Central memory CD8-positive, alpha-beta T cell (primary cell): ENCODE results near the gene VBP1.
"Not testable (repeated sequence)": the region's sequence is repeated elsewhere in the genome, so short reads cannot be mapped to it uniquely, and the experiment has no call there.

Experiments used
- ATAC-seq: fragments of 150-1000 bp; cut with Tn5 transposase; replicated peaks from 2 replicates; pipeline ENCODE4 v1.10.0; 2022; ENCODE audit warnings: mild to moderate bottlenecking, moderate FRiP score, moderate number of reproducible peaks; ENCODE audit not compliant: poor library complexity, severe bottlenecking; ENCODE audit errors: extremely low read depth
- DNase-seq, 2 donors: peaks; one replicate each; pipeline ENCODE4 v3.0.0; 2021; ENCODE audit warnings: low spot score in 2 of 2
- H3K27ac Mint-ChIP-seq: one replicate; pipeline ENCODE4 v1.8.0; 2022; ENCODE audit warnings: low read depth, mild to moderate bottlenecking, moderate library complexity, mixed read lengths
- H3K27me3 Mint-ChIP-seq: one replicate; pipeline ENCODE4 v1.8.0; 2022; ENCODE audit warnings: mixed read lengths
- H3K36me3 Mint-ChIP-seq: one replicate; pipeline ENCODE4 v1.8.0; 2022; ENCODE audit warnings: mild to moderate bottlenecking, moderate library complexity, mixed read lengths; ENCODE audit not compliant: insufficient read depth
- H3K4me1 Mint-ChIP-seq: one replicate; pipeline ENCODE4 v1.8.0; 2022; ENCODE audit warnings: mixed read lengths
- H3K4me3 Mint-ChIP-seq: one replicate; pipeline ENCODE4 v1.8.0; 2022; ENCODE audit warnings: mild to moderate bottlenecking, moderate library complexity, mixed read lengths
- H3K9me3 Mint-ChIP-seq: one replicate; pipeline ENCODE4 v1.8.0; 2022; ENCODE audit warnings: mixed read lengths

Gene VBP1, protein sequence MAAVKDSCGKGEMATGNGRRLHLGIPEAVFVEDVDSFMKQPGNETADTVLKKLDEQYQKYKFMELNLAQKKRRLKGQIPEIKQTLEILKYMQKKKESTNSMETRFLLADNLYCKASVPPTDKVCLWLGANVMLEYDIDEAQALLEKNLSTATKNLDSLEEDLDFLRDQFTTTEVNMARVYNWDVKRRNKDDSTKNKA

DNA sequence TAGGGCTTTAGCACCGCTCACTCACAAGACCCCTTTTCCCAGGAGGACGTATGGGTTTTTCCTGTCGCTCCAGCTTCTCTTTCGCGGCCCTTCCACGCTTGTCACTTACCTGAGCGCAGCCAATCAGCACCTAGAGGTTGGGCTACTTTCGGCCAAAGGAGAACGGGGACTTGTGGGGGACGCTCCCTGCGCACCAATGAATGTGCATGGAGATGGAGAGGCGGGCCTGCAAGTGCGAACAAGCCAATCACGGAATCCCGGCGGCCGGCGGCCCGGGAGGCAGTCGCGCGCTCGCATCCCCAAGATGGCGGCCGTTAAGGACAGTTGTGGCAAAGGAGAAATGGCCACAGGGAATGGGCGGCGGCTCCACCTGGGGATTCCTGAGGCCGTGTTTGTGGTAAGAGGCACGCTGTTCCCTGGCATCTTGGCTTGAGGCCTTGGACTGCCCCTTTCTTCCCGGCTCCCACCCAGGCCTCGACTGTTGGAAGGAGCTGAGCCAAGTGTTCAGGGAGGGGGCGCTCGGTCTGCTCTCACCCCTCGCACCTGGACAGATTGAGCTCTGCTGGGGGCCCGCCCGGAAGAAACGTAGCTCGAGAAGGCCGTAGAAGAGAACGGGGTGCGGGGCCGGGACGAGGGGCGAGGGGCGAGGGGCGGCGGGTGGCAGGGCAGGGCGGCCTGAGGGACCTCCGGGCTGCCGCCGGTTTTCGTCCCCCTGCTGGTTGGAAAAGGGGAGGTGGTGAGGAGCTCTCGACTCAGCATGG, at the start of gene VBP1:
TSS of gene VBP1 (plus strand) at position 282 of the 761 bp plus-strand sequence. CDS start at position 305, 23 bp downstream.
- DNase-seq = peak; percentile 66 to 79
- ATAC-seq = peak; percentile 95
- Mint-ChIP-seq H3K4me1 (peaks cover 23% of the 10 kb centered on the region), H3K36me3 (peaks cover 10% of the 10 kb centered on the region), H3K9me3 (no peaks in the 10 kb centered on the region), H3K27me3 (no peaks in the 10 kb centered on the region), H3K27ac (peak within 1 kb of the TSS; percentile 95), H3K4me3 (peak within 1 kb of the TSS; percentile 96)

DNA sequence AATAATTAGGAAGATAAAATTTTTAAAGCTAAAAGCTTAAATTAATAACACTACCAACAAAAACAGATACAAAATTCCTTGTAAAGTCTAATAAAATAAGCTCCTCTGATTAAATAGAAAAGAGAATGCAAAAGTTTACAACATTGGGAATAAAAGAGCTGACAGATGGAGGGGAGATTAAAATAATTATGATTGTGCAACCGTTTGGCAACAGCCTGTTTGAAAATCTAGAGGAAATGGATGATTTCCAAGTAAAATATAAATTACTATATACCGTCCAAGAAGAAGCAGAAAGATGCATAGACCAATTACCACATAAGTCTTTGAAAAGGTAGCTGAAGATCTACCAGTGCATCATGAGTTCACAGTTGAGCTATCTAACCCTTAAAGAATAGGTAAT, 46.4 kb upstream of the VBP1 start:
- H3K4me3 Mint-ChIP-seq = no peak overlapping the region
- H3K36me3 Mint-ChIP-seq = no peaks in the 10 kb centered on the region
- H3K9me3 Mint-ChIP-seq = no peaks in the 10 kb centered on the region
- no peak overlapping the region for H3K27ac Mint-ChIP-seq
- DNase-seq (no peak), ATAC-seq (no peak)
- H3K27me3 Mint-ChIP-seq = no peaks in the 10 kb centered on the region
- H3K4me1 Mint-ChIP-seq = no peaks in the 10 kb centered on the region

DNA sequence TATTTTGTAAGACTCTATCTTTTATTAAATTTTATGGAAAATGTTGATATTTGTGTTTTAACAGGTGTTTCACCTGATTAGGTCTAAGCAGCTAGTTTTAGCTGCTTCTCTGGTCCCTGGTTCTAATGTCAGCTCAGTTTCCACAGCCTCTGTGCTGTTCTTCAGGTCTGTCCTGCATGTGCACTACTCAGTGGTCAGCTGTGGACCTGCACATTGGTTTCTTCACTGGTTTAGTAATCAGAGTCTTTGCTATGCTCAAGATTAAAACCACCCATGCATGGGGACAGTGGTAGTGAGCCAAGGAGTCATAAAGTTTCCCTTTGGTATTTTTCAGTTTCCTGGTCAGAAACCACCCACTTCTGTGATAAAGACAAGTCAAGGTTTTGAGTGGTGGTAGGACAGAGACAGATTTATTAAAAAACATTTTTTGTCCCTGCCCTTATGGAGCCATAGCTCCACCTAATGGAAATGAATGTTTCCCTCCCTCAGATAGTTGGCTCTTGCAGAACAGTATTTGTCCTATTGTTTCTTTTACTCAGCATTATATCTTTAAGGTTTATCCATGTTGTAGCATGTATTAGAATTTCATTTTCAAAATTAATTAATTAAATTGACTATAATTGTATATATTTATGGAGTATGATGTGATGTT, 36.8 kb upstream of the VBP1 start:
- Mint-ChIP-seq H3K9me3 (no peaks in the 10 kb centered on the region), H3K36me3 (no peaks in the 10 kb centered on the region), H3K27ac (no peak overlapping the region), H3K4me1 (no peaks in the 10 kb centered on the region), H3K4me3 (no peak overlapping the region), H3K27me3 (no peaks in the 10 kb centered on the region)
- no peak for ATAC-seq
- no peak for DNase-seq

DNA sequence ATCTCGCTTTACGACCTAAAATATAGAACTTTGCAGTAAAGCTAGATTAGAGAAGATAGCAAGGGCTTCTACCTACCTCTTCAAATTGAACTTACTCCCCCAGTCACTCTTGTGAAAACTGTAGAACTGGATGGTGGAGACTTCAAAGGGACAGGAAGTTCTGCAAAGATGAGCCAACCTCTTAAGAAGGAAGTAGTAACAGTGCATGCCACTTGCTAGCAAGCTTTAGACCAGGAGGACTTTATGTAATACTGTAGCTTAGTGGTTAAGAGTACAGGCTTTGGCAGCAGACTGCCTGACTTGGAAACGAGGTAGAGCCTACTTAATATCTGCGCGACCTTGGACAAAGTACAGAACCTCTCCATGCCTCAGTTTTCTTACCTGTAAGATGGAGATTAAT, 27.5 kb upstream of the VBP1 start:
- ATAC-seq (peak; percentile 100), DNase-seq (peak in 1 of 2 donors; percentile 13)
- Mint-ChIP-seq H3K4me3 (peak overlapping the region; percentile 54), H3K27me3 (no peaks in the 10 kb centered on the region), H3K4me1 (peaks cover 35% of the 10 kb centered on the region), H3K9me3 (peaks cover 6% of the 10 kb centered on the region), H3K36me3 (no peaks in the 10 kb centered on the region), H3K27ac (peak overlapping the region; percentile 29)

DNA sequence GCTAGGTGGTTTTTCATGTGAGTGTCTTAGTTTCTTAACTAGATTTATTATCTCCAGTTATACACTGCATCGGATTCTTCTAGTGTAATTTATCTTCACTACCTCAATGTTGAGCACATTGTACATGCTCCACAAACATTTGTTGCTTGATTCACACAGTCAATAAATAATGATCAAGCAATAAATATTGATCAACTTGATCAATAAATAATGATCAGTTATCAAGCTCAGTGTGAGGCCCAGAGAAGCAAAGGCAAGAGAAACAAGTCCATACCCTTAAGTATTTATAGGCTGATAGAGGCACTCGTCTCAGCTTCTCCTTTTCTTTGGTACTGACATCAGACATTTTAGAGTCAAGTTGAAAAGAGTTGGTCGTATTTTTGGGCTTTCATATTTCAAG, 5.1 kb upstream of the VBP1 start:
- DNase-seq (no peak), ATAC-seq (no peak)
- no peaks in the 10 kb centered on the region for H3K4me1 Mint-ChIP-seq
- H3K4me3 Mint-ChIP-seq = no peak overlapping the region
- H3K9me3 Mint-ChIP-seq = no peaks in the 10 kb centered on the region
- H3K36me3 Mint-ChIP-seq = peaks cover 3% of the 10 kb centered on the region
- H3K27me3 Mint-ChIP-seq = no peaks in the 10 kb centered on the region
- no peak overlapping the region for H3K27ac Mint-ChIP-seq

DNA sequence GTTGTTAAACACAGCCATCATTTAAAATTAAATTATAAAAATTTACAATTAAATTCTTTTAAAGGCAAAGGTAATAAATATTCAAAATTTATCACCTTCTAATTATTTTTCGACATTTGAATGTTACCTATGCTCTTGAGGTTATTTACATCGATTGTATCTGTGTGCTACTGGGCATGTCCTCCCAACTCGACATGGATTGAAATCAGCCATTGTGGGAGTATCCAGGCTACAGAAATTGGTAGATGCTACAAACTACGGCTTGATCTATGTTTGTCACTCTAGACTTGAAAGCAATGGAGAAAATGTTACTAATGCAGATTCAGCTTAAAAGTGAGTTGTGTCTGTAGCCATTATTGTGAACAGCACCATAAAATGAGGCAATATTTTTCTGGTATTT, 2.5 kb upstream of the VBP1 start:
- H3K36me3 Mint-ChIP-seq = peaks cover 7% of the 10 kb centered on the region
- no peaks in the 10 kb centered on the region for H3K9me3 Mint-ChIP-seq
- no peak for DNase-seq
- H3K27me3 Mint-ChIP-seq = no peaks in the 10 kb centered on the region
- H3K27ac Mint-ChIP-seq = no peak overlapping the region
- H3K4me1 Mint-ChIP-seq = peaks cover 18% of the 10 kb centered on the region
- H3K4me3 Mint-ChIP-seq = no peak overlapping the region
- ATAC-seq = no peak

DNA sequence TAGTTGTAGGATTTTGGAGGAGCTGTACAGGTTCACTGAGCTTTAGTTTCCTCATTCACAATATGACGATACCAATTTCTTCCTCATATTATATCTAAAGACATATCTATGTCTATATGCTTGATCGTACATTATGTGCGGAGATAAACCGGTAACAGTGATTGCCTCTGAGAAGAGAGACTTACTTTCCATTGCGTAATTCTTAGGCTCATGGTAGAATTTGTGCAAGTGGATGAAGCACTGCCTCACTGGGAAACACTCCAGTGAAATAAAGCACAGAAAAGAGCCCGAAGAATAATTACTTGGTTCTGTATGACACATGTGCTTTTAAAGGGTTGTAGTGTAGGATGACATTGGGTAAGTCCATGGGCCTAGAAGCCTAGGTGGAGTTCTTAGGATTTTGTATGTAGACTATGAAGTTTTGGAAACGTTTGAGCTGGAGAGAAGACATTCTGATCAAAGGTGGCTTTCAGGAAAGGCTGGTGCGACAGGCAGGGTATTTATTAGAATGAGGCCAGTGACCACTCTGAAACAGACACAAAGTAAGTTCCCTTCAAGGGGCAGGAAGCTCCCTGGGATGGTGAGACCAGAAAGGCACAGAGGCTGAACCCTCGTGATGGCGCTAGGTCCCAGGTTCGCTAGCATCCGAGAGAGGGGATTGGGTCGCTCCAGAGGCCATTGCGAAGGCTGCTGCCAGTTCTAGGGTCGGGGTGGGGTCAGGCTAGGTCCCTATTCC, 649 bp upstream of the VBP1 start:
- H3K27me3 Mint-ChIP-seq = no peaks in the 10 kb centered on the region
- H3K4me1 Mint-ChIP-seq = peaks cover 23% of the 10 kb centered on the region
- ATAC-seq = peak; percentile 38
- peak overlapping the region; percentile 95 for H3K27ac Mint-ChIP-seq
- H3K4me3 Mint-ChIP-seq = peak overlapping the region; percentile 96
- DNase-seq = no peak
- H3K36me3 Mint-ChIP-seq = peaks cover 10% of the 10 kb centered on the region
- no peaks in the 10 kb centered on the region for H3K9me3 Mint-ChIP-seq

DNA sequence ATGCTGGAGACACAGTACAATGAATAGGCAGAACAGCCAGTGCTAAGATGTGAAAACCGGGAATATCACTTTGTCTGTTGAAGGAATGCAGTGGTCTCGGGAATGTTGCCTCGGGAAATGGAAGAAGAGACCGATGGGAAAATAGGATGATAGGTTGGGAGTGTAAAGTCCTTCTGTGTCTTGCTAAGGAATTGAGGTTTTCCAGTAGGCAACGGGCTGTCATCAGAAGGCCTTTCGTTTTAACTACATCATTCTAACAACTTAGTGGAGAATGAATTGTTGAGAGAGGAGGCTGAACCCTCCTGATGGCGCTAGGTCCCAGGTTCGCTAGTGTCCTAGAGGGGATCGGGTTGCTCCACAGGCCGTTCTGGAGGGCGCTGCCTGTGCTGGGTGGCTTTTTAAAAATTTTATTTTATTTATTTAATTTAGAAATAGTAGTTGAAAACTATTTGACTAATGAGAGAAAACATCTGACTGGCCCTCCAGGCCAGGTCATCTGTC, 730 bp downstream of the VBP1 start:
- Mint-ChIP-seq H3K36me3 (peaks cover 14% of the 10 kb centered on the region), H3K4me1 (peaks cover 28% of the 10 kb centered on the region), H3K27me3 (no peaks in the 10 kb centered on the region), H3K27ac (peak overlapping the region; percentile 95), H3K4me3 (peak overlapping the region; percentile 96), H3K9me3 (no peaks in the 10 kb centered on the region)
- DNase-seq (no peak), ATAC-seq (no peak)

DNA sequence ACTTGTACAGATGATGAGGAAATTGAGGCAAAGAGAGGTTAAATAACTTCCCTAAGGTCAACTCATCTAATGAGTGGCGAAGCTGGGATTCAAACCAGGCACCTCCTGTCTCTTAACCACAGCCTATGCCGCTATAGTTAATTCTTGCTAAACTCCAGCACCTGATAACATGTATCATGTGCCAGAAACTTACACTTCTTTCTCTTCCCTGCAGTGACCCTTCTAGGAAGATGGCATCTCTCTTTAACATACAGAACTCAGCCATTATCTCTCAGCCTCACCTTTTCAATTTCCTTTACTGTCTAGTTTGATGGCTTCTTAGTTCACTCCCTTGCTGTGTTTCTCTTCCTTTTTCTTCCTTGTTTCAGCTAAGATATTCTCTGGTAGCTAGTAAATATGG, 2.5 kb downstream of the VBP1 start:
- peak overlapping the region; percentile 5 for H3K4me3 Mint-ChIP-seq
- H3K27me3 Mint-ChIP-seq = no peaks in the 10 kb centered on the region
- no peak for ATAC-seq
- DNase-seq = no peak
- H3K4me1 Mint-ChIP-seq = peaks cover 28% of the 10 kb centered on the region
- no peaks in the 10 kb centered on the region for H3K9me3 Mint-ChIP-seq
- peak overlapping the region; percentile 56 for H3K27ac Mint-ChIP-seq
- H3K36me3 Mint-ChIP-seq = peaks cover 18% of the 10 kb centered on the region

DNA sequence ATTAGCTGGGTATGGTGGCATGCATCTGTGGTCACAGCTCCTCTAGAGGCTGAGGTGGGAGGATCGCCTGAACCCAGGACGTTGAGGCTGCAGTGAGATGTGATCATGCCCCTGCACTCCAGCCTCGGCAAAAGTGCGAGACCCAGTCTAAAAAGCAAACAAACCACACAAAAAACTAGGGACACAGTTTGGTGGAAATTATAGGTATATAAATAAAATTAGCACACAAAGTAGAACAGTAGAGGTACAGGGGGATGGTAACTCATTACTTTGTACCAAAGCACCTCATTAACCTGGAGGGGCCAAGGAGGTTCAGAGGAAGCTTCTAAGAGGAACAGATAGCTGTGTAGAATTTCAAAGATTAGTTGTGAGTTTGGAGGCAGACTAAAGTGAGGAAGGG, 5.1 kb downstream of the VBP1 start:
- H3K36me3 Mint-ChIP-seq = peaks cover 24% of the 10 kb centered on the region
- no peaks in the 10 kb centered on the region for H3K9me3 Mint-ChIP-seq
- no peak overlapping the region for H3K4me3 Mint-ChIP-seq
- DNase-seq = no peak
- peaks cover 40% of the 10 kb centered on the region for H3K4me1 Mint-ChIP-seq
- no peak for ATAC-seq
- H3K27ac Mint-ChIP-seq = no peak overlapping the region
- no peaks in the 10 kb centered on the region for H3K27me3 Mint-ChIP-seq

DNA sequence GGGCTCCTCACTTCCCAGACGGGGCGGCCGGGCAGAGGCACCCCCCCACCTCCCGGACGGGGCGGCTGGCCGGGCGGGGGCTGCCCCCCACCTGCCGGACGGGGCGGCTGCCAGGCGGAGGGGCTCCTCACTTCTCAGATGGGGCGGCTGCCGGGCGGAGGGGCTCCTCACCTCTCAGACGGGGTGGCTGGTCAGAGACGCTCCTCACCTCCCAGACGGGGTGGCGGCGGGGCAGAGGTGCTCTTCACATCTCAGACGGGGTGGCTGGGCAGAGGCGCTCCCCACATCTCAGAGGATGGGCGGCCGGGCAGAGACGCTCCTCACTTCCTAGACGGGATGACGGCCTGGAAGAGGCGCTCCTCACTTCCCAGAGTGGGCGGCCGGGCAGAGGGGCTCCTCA, 7.5 kb downstream of the VBP1 start:
- ATAC-seq, DNase-seq, H3K27me3 Mint-ChIP-seq, H3K27ac Mint-ChIP-seq, H3K4me3 Mint-ChIP-seq, H3K9me3 Mint-ChIP-seq: not testable (repeated sequence)
- H3K36me3 Mint-ChIP-seq = peaks cover 33% of the 10 kb centered on the region
- peaks cover 22% of the 10 kb centered on the region for H3K4me1 Mint-ChIP-seq

DNA sequence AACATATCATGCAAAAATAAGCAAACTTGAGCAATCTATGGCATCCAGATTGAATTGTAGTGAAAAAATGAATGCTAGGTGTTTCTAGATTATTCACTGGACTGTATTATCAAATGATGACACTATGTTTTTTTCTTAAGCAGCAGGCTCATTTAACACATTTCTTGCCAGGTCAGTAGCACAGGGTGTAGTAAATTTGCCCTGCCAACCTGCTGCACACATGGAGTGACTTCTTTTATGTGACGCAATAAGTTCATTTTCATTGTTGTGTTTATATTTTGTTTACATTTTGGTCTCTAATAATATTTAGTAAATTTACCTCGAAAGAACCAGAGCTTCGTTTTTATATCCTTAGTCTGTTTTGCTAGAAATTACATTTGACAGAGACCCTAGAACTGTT, 9.5 kb downstream of the VBP1 start:
- no peak overlapping the region for H3K27ac Mint-ChIP-seq
- peaks cover 40% of the 10 kb centered on the region for H3K36me3 Mint-ChIP-seq
- H3K4me3 Mint-ChIP-seq = no peak overlapping the region
- H3K4me1 Mint-ChIP-seq = peaks cover 25% of the 10 kb centered on the region
- DNase-seq = no peak
- H3K9me3 Mint-ChIP-seq = no peaks in the 10 kb centered on the region
- no peaks in the 10 kb centered on the region for H3K27me3 Mint-ChIP-seq
- no peak for ATAC-seq
